GM12891 (cell line): Measurements from ENCODE around the gene LGR6.
"Not testable (repeated sequence)": the region's sequence is repeated elsewhere in the genome, so short reads cannot be mapped to it uniquely, and the experiment has no call there.

Experiments used
- DNase-seq: peaks from one replicate; pipeline ENCODE4 v3.0.0; 2011; ENCODE audit warnings: low spot score; ENCODE audit not compliant: insufficient read length
- FAIRE-seq: peaks from 2 replicates; lab custom pipeline; 2011; peaks lifted over from hg19 to GRCh38; lab: Jason Lieb, UNC
- PAX5 ChIP-seq: IDR thresholded peaks from 2 replicates; pipeline ENCODE4 v1.6.1; 2011; ENCODE audit warnings: low read length, moderate library complexity, mild to moderate bottlenecking; ENCODE audit not compliant: insufficient read depth, severe bottlenecking
- POLR2A ChIP-seq: IDR thresholded peaks from 2 replicates; pipeline ENCODE4 v1.6.1; 2011; ENCODE audit warnings: low read depth, low read length, control low read depth
- POLR2AphosphoS5 ChIP-seq: IDR thresholded peaks from 2 replicates; pipeline ENCODE4 v1.6.1; 2011; ENCODE audit warnings: low read depth, low read length, control low read depth
- POU2F2 ChIP-seq: IDR thresholded peaks from 2 replicates; pipeline ENCODE4 v1.6.1; 2011; ENCODE audit warnings: low read depth, mild to moderate bottlenecking, control low read depth, low read length, moderate library complexity
- SPI1 ChIP-seq: IDR thresholded peaks from 2 replicates; pipeline ENCODE4 v1.6.1; 2011; ENCODE audit warnings: low read depth, low read length, control low read depth
- TAF1 ChIP-seq: IDR thresholded peaks from 2 replicates; pipeline ENCODE4 v1.6.1; 2011; ENCODE audit warnings: low read depth, low read length, control low read depth

LGR6 gene

DNA sequence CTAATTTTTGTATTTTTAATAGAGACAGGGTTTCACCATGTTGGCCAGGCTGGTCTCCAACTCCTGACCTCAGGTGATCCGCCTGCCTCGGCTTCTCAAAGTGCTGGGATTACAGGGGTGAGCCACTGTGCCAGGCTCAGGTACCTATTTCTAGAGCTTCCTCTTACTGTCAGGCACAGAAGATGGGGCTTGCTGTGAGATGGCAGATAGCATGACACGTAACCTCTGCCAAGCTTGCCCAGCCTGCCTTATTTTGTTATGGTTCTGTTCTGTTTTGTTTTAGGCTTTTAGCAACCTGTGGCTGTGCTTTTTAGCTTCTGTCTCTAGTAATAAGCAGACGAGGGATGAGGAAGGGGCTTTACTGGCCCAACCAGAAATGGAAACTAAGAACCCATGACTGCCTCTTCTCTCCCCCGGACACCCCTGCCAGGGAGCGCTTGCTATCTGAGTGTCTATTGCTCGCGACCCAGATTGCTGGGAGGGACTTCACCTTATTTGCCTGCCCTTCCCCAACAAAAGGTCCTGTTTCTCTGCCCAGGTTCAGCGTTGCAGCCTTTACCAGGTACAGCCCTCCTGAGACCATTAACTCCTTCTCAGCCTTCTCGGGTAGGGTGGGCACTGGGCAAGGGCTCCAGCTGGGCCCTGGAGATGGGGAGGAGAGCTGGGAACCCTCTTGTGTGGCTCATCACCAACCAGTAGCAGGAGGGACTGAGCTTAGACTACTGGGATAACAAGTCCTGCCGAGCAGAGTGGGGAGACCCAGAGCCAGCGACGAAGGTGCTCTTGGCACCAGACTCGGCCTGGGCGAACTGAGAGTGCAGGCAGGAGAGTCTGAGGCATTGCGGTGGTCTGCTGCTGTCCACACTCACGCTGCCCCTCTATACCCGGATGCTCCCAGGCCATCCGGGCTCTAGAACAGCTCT lies 13.5 kb upstream of the LGR6 start:
- no peak for TF ChIP-seq POLR2AphosphoS5
- TF ChIP-seq POLR2A: no peak
- TF ChIP-seq POU2F2: no peak
- no peak for TF ChIP-seq TAF1
- no peak for TF ChIP-seq PAX5
- TF ChIP-seq SPI1: no peak
- FAIRE-seq: peak; percentile 51
- DNase-seq: no peak

DNA sequence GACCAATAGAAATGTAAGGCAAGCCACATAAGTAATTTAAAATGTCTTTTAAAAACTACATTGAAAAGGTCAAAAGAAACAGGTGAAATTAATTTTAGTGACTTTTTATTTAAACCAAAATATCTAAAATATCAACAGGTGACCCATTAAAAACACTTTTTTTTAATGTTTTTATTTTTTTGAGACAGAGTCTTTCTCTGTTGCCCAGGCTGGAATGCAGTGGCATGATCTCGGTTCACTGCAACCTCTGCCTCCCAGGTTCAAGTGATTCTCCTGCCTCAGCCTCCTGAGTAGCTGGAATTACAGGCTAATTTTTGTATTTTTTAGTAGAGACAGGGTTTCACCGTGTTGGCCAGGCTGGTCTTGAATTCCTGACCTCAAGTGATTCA lies 12.9 kb upstream of the LGR6 start:
- not testable (repeated sequence) for DNase-seq, FAIRE-seq

DNA sequence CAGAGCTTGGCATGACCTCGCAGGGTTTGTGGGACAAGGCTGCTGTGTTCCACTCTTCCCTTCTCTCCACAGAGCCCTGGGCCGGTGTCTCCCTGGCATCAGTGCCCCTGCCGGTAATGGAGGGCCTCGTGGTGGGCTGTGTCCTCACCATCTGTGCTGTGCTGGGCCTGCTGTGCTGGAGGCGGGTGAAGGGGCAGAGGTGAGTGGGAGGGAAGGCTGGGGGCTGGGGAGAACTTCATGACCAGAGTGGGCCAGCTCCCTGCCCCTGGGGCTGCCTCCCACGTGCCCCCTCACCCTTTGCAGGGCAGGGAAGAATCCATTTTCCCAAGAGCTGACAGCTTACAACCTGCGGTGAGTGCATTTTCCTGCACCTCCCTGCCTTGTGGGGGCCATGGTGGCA lies 12.0 kb upstream of the LGR6 start:
- no peak for FAIRE-seq
- DNase-seq: no peak
- TF ChIP-seq SPI1 (no peak), PAX5 (no peak), TAF1 (no peak), POLR2A (no peak), POU2F2 (no peak), POLR2AphosphoS5 (no peak)

DNA sequence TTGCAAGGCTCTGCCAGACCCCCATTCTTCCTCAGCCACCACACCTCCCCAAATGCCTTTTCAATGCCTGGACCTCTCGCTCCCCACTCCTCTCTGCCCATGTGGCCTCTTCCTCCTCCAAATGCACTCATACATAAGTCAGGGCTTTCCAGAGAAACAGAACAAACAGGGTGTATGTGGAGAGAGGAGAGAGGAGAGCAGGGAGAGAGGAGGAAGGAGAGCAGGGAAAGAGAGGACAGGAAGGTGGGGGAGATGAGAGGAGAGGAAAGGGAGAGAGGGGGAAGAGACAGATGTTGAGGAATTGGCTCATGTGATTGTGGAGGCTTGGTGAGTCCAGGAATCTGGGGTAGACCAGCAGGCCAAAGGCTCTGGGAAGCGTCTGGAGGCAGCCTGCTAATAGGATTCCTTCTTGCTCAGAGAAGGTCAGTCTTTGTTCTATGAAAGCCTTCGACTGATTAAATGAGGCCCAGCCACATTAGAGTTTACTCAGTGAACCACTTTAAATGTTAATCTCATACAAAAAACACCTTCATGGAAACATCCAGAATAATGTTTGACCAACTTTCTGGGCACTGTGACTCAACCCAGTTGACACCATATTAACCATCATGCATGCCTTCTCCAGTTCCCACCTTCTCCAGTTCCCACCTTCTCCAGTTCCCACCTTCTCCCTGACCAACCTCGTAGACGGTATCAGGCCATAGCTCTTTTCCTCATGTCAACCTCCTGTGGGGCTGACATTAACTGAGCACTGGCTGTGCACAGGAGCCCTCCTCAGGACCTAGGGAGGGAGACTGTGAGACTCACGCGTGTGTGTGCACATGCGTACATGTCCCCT lies 11.3 kb upstream of the LGR6 start:
- no peak for TF ChIP-seq PAX5
- TF ChIP-seq POLR2AphosphoS5: no peak
- no peak for TF ChIP-seq POLR2A
- TF ChIP-seq POU2F2: no peak
- no peak for TF ChIP-seq SPI1
- no peak for TF ChIP-seq TAF1
- DNase-seq (no peak), FAIRE-seq (no peak)

DNA sequence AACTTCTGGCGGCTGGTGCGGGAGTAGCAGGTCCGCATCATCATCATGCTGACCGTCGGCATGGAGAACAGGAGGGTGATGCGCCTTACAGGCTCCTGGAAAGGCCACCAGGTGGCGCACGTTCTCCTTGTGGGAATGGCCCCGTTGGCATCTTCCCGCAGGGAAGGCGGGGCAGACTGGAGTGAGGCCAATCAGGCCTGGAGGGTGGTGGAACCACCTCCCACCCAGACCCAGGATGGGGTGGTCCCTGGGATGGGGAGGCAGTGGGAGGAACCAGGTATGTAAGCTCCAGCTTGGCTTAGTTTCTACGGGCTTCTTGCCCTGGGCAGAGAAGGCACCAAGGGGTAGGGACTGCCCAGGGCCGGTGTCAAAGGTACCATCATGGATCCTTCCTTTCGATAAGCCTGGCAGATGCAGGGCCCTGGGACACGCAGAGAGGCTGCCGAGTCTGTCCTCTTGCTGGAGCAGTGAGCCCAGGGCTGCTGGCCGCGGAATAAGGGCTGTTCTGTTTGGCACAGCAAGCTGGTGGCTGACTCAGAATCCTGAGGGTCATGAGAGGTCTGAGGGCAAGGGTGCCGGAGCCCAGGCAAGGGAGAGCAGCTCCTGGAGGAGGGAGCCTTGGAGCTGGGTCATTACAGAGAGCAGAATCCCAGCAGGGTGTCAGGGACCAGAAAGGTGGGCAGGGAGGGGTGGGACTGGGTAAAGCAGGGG lies 8.7 kb upstream of the LGR6 start:
- no peak for TF ChIP-seq POLR2A
- TF ChIP-seq TAF1: no peak
- TF ChIP-seq POLR2AphosphoS5: no peak
- no peak for TF ChIP-seq SPI1
- no peak for TF ChIP-seq PAX5
- TF ChIP-seq POU2F2: no peak
- FAIRE-seq (peak; percentile 87), DNase-seq (no peak)

DNA sequence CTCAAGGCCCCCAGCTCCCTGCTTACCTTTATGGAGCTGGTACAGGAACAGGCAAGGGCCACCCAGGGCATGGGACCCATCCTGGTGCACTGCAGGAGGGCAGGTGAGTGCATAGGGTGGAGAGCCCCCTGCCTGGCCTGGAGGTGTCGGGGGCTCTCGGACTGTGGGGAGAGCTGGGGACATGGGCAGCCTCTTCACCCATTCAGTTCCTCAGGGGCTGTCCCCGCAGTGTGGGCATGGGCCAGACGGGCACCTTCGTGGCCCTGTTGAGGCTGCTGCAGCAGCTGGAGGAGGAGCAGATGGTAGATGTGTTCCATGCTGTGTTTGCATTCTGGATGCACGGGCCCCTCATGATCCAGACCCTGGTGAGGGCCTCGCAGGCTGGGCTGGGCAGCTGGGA lies 7.3 kb upstream of the LGR6 start:
- DNase-seq: no peak
- no peak for FAIRE-seq
- TF ChIP-seq PAX5: no peak

DNA sequence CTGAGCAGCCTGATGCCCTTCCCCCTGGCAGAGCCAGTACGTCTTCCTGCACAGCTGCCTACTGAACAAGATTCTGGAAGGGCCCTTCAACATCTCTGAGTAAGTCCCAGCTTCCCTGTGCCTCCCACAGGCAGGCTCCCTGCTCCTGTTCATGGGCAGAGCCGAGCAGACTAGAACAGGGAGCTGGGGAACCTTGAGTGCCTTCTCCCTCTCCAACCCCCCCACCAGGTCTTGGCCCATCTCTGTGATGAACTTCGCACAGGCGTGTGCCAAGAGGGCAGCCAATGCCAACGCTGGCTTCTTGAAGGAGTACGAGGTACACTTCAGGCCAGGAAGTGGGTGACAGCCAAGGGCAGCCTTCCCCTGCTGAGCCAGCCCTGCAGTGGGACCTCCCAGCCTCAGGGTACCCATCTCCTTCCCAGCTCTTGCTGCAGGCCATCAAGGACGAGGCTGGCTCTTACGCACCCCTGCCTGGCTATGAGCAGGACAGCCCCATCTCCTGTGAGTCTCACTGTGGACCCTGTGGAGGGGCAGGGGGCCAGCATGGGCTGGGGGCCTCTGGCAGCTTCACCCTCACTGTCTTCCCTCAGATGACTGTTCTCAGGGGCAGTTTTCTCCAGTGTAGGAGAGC lies 6.4 kb upstream of the LGR6 start:
- DNase-seq (no peak), FAIRE-seq (no peak)
- TF ChIP-seq POU2F2 (no peak), POLR2A (no peak), PAX5 (no peak), POLR2AphosphoS5 (no peak), TAF1 (no peak), SPI1 (no peak)

DNA sequence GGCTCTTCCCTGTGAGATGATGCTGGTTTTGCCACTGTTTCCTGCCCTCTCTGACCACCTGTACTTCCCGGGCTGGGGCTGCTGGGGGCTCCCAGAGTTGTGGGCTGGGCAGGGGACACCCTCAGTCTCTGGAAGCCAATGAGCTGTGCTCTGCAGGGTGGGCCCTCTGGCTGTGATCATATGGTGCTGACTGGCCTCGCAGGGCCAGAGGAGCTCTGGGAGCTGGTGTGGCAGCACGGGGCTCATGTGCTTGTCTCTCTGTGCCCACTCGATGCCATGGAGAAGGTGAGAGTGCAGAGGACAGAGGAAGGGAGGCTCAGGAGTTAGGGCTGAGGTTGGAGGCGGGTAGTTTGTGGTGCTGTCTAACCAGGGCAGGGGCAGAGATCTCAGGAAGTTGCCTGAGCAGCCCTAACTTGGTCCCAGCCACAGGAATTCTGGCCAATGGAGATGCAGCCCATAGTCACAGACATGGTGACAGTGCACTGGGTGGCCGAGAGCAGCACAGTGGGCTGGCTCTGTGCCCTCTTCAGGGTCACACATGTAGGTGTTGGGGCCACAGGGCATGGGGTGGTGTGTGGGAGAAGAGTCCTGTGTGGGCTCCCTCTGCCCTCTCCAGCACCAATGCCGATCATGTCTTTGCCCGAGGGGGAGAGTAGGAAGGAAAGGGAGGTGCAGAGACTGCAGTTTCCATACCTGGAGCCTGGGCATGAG lies 5.7 kb upstream of the LGR6 start:
- TF ChIP-seq PAX5 (no peak), POLR2A (no peak), POLR2AphosphoS5 (no peak), TAF1 (no peak), POU2F2 (no peak), SPI1 (no peak)
- FAIRE-seq (no peak), DNase-seq (no peak)
